ENCODE data around the gene CEP43.

CEP43 gene

GRCh38 chr6:166970776-166971175 lies 28.4 kb upstream of the CEP43 start:
- DNase-seq (ENCODE audit: insufficient read length): no peak

GRCh38 chr6:166971271-166971670 lies 27.9 kb upstream of the CEP43 start:
- no peak for DNase-seq (ENCODE audit: insufficient read length)
- no peak for FAIRE-seq
- no peak for TF ChIP-seq TAF1 (IDR thresholded peaks at IDR 0.05; ENCODE audit: borderline replicate concordance, low read depth, low read length)
- TF ChIP-seq POLR2AphosphoS5 (IDR thresholded peaks at IDR 0.05; ENCODE audit: low read depth, low read length): no peak
- no peak for TF ChIP-seq POLR2A (IDR thresholded peaks at IDR 0.05; ENCODE audit: low read depth, low read length)

More at GRCh38 chr6:166970776-166971175, 28.4 kb upstream of the CEP43 start:
- TF ChIP-seq TAF1 (IDR thresholded peaks at IDR 0.05; ENCODE audit: borderline replicate concordance, low read depth, low read length) (no peak), POLR2AphosphoS5 (IDR thresholded peaks at IDR 0.05; ENCODE audit: low read depth, low read length) (no peak), POLR2A (IDR thresholded peaks at IDR 0.05; ENCODE audit: low read depth, low read length) (no peak)
- FAIRE-seq: no peak

- FAIRE-seq (no peak), DNase-seq (ENCODE audit: insufficient read length) (no peak)
- TF ChIP-seq POLR2AphosphoS5 (IDR thresholded peaks at IDR 0.05; ENCODE audit: low read depth, low read length) (no peak), POLR2A (IDR thresholded peaks at IDR 0.05; ENCODE audit: low read depth, low read length) (no peak), TAF1 (IDR thresholded peaks at IDR 0.05; ENCODE audit: borderline replicate concordance, low read depth, low read length) (no peak)
These were observed 27.1 kb upstream of the CEP43 start for GRCh38 chr6:166972101-166972500.

- no peak for DNase-seq (ENCODE audit: insufficient read length)
- TF ChIP-seq TAF1 (IDR thresholded peaks at IDR 0.05; ENCODE audit: borderline replicate concordance, low read depth, low read length) (no peak), POLR2A (IDR thresholded peaks at IDR 0.05; ENCODE audit: low read depth, low read length) (no peak), POLR2AphosphoS5 (IDR thresholded peaks at IDR 0.05; ENCODE audit: low read depth, low read length) (no peak)
- FAIRE-seq: no peak
These were observed 22.6 kb upstream of the CEP43 start for GRCh38 chr6:166976636-166977035.

- DNase-seq (ENCODE audit: insufficient read length) (no peak), FAIRE-seq (no peak)
- TF ChIP-seq POLR2AphosphoS5 (IDR thresholded peaks at IDR 0.05; ENCODE audit: low read depth, low read length) (no peak), TAF1 (IDR thresholded peaks at IDR 0.05; ENCODE audit: borderline replicate concordance, low read depth, low read length) (no peak), POLR2A (IDR thresholded peaks at IDR 0.05; ENCODE audit: low read depth, low read length) (no peak)
These were observed 21.3 kb upstream of the CEP43 start for GRCh38 chr6:166977621-166978525.

GRCh38 chr6:166980738-166981137 lies 18.5 kb upstream of the CEP43 start:
- DNase-seq (ENCODE audit: insufficient read length) (no peak), FAIRE-seq (no peak)

GRCh38 chr6:166987448-166987847 lies 11.7 kb upstream of the CEP43 start:
- no peak for TF ChIP-seq POLR2AphosphoS5 (IDR thresholded peaks at IDR 0.05; ENCODE audit: low read depth, low read length)
- no peak for TF ChIP-seq POLR2A (IDR thresholded peaks at IDR 0.05; ENCODE audit: low read depth, low read length)
- no peak for TF ChIP-seq TAF1 (IDR thresholded peaks at IDR 0.05; ENCODE audit: borderline replicate concordance, low read depth, low read length)
- no peak for DNase-seq (ENCODE audit: insufficient read length)
- FAIRE-seq: no peak

More at GRCh38 chr6:166980738-166981137, 18.5 kb upstream of the CEP43 start:
- TF ChIP-seq TAF1 (IDR thresholded peaks at IDR 0.05; ENCODE audit: borderline replicate concordance, low read depth, low read length) (no peak), POLR2AphosphoS5 (IDR thresholded peaks at IDR 0.05; ENCODE audit: low read depth, low read length) (no peak), POLR2A (IDR thresholded peaks at IDR 0.05; ENCODE audit: low read depth, low read length) (no peak)

- DNase-seq (ENCODE audit: insufficient read length): no peak
- no peak for TF ChIP-seq TAF1 (IDR thresholded peaks at IDR 0.05; ENCODE audit: borderline replicate concordance, low read depth, low read length)
- no peak for TF ChIP-seq POLR2AphosphoS5 (IDR thresholded peaks at IDR 0.05; ENCODE audit: low read depth, low read length)
- no peak for TF ChIP-seq POLR2A (IDR thresholded peaks at IDR 0.05; ENCODE audit: low read depth, low read length)
- no peak for FAIRE-seq
These were observed 11.3 kb upstream of the CEP43 start for GRCh38 chr6:166987930-166988329.

GRCh38 chr6:166988674-166989201 lies 10.5 kb upstream of the CEP43 start:
- DNase-seq (ENCODE audit: insufficient read length) (no peak), FAIRE-seq (no peak)
- TF ChIP-seq POLR2AphosphoS5 (IDR thresholded peaks at IDR 0.05; ENCODE audit: low read depth, low read length) (no peak), TAF1 (IDR thresholded peaks at IDR 0.05; ENCODE audit: borderline replicate concordance, low read depth, low read length) (no peak), POLR2A (IDR thresholded peaks at IDR 0.05; ENCODE audit: low read depth, low read length) (no peak)

- peak; percentile 38 for FAIRE-seq
- no peak for DNase-seq (ENCODE audit: insufficient read length)
These were observed 9.7 kb upstream of the CEP43 start for GRCh38 chr6:166989427-166990032.

GRCh38 chr6:166996406-166996805 lies 2.8 kb upstream of the CEP43 start:
- DNase-seq (ENCODE audit: insufficient read length): no peak
- FAIRE-seq: no peak
- TF ChIP-seq TAF1 (IDR thresholded peaks at IDR 0.05; ENCODE audit: borderline replicate concordance, low read depth, low read length) (no peak), POLR2AphosphoS5 (IDR thresholded peaks at IDR 0.05; ENCODE audit: low read depth, low read length) (no peak), POLR2A (IDR thresholded peaks at IDR 0.05; ENCODE audit: low read depth, low read length) (no peak)

More at GRCh38 chr6:166989427-166990032, 9.7 kb upstream of the CEP43 start:
- TF ChIP-seq POLR2AphosphoS5 (IDR thresholded peaks at IDR 0.05; ENCODE audit: low read depth, low read length) (no peak), POLR2A (IDR thresholded peaks at IDR 0.05; ENCODE audit: low read depth, low read length) (no peak), TAF1 (IDR thresholded peaks at IDR 0.05; ENCODE audit: borderline replicate concordance, low read depth, low read length) (no peak)

Data from GM12892 (cell line).